ENCODE results near the gene SERPINB2.
A peak's percentile ranks its signal among the peaks of the same experiment; 100 is the strongest.

SERPINB2 gene

GRCh38 chr18:63869851-63870250 lies 17.7 kb upstream of the SERPINB2 start:
- H3K4me1 ChIP-seq (ENCODE audit: control insufficient read depth, insufficient read depth, low read depth, low read length): no peaks in the 10 kb centered on the region
- no peak overlapping the region for H3K14ac ChIP-seq (ENCODE audit: low read length in 2 of 2)
- no peak overlapping the region for H3K18ac ChIP-seq (ENCODE audit: low read depth in 1 of 2, low read length in 2 of 2)
- no peak overlapping the region for H4K8ac ChIP-seq (ENCODE audit: low read length)
- no peak overlapping the region for H2BK12ac ChIP-seq (ENCODE audit: low read length in 2 of 2)
- H2AK5ac ChIP-seq (ENCODE audit: low read length, severe bottlenecking): no peak overlapping the region
- no peak overlapping the region for H3K9ac ChIP-seq (ENCODE audit: low read length)
- H4K91ac ChIP-seq (ENCODE audit: low read length): no peak overlapping the region
- no peak overlapping the region for H2BK15ac ChIP-seq (ENCODE audit: low read depth, poor library complexity, severe bottlenecking)
- 83% methylated on average over 2 of the region's 3 CpGs for WGBS
- peak; percentile 18 for DNase-seq
- no peak overlapping the region for H3K27ac ChIP-seq (ENCODE audit: low read length, poor library complexity, severe bottlenecking)
- H3K23ac ChIP-seq (ENCODE audit: low read length in 2 of 2): no peak overlapping the region
- no peaks in the 10 kb centered on the region for H3K27me3 ChIP-seq (ENCODE audit: control insufficient read depth in 1 of 2, insufficient read depth in 1 of 2, low read length in 2 of 2)
- no peak overlapping the region for H3K4me2 ChIP-seq (ENCODE audit: low read length, poor library complexity, severe bottlenecking)
- H2BK120ac ChIP-seq (ENCODE audit: low read depth, low read length): no peak overlapping the region
- no peak overlapping the region for H2BK5ac ChIP-seq (ENCODE audit: low read depth, low read length, poor library complexity, severe bottlenecking)
- no peaks in the 10 kb centered on the region for H3K9me3 ChIP-seq (ENCODE audit: control insufficient read depth, low read length)
- H3K4ac ChIP-seq (ENCODE audit: low read depth in 1 of 2, low read length in 2 of 2): no peak overlapping the region
- H3K79me1 ChIP-seq (replicated peaks; ENCODE audit: low read length, poor library complexity, severe bottlenecking): no peaks in the 10 kb centered on the region
- H3K4me3 ChIP-seq (ENCODE audit: insufficient read depth in 1 of 2, low read depth in 1 of 2, low read length in 2 of 2): no peak overlapping the region
- no peak overlapping the region for H2AFZ ChIP-seq (ENCODE audit: low read depth, low read length)
- no peaks in the 10 kb centered on the region for H3K36me3 ChIP-seq (ENCODE audit: control insufficient read depth in 1 of 2, insufficient read depth in 2 of 2, low read depth in 1 of 2, low read length in 2 of 2)

- Histone ChIP-seq H3K4me1 (ENCODE audit: control insufficient read depth, insufficient read depth, low read depth, low read length) (no peaks in the 10 kb centered on the region), H4K8ac (ENCODE audit: low read length) (no peak overlapping the region), H2BK15ac (ENCODE audit: low read depth, poor library complexity, severe bottlenecking) (no peak overlapping the region), H3K9me3 (ENCODE audit: control insufficient read depth, low read length) (no peaks in the 10 kb centered on the region), H2BK12ac (ENCODE audit: low read length in 2 of 2) (no peak overlapping the region), H4K91ac (ENCODE audit: low read length) (no peak overlapping the region), H2BK120ac (ENCODE audit: low read depth, low read length) (no peak overlapping the region), H3K23ac (ENCODE audit: low read length in 2 of 2) (no peak overlapping the region), H3K9ac (ENCODE audit: low read length) (no peak overlapping the region), H3K27me3 (ENCODE audit: control insufficient read depth in 1 of 2, insufficient read depth in 1 of 2, low read length in 2 of 2) (no peaks in the 10 kb centered on the region), H3K18ac (ENCODE audit: low read depth in 1 of 2, low read length in 2 of 2) (no peak overlapping the region), H3K36me3 (ENCODE audit: control insufficient read depth in 1 of 2, insufficient read depth in 2 of 2, low read depth in 1 of 2, low read length in 2 of 2) (no peaks in the 10 kb centered on the region), H3K79me1 (replicated peaks; ENCODE audit: low read length, poor library complexity, severe bottlenecking) (no peaks in the 10 kb centered on the region), H2BK5ac (ENCODE audit: low read depth, low read length, poor library complexity, severe bottlenecking) (no peak overlapping the region), H3K4me3 (ENCODE audit: insufficient read depth in 1 of 2, low read depth in 1 of 2, low read length in 2 of 2) (no peak overlapping the region), H2AFZ (ENCODE audit: low read depth, low read length) (no peak overlapping the region), H2AK5ac (ENCODE audit: low read length, severe bottlenecking) (no peak overlapping the region), H3K14ac (ENCODE audit: low read length in 2 of 2) (no peak overlapping the region), H3K4ac (ENCODE audit: low read depth in 1 of 2, low read length in 2 of 2) (no peak overlapping the region), H3K4me2 (ENCODE audit: low read length, poor library complexity, severe bottlenecking) (no peak overlapping the region), H3K27ac (ENCODE audit: low read length, poor library complexity, severe bottlenecking) (no peak overlapping the region)
- 90% methylated on average over 1 of the region's 1 CpG for WGBS
- no peak for DNase-seq
Measured at GRCh38 chr18:63871836-63872235, 15.7 kb upstream of the SERPINB2 start.

- no peak overlapping the region for H4K91ac ChIP-seq (ENCODE audit: low read length)
- no peak overlapping the region for H3K27ac ChIP-seq (ENCODE audit: low read length, poor library complexity, severe bottlenecking)
- H3K4me3 ChIP-seq (ENCODE audit: insufficient read depth in 1 of 2, low read depth in 1 of 2, low read length in 2 of 2): no peak overlapping the region
- H2BK12ac ChIP-seq (ENCODE audit: low read length in 2 of 2): no peak overlapping the region
- no peaks in the 10 kb centered on the region for H3K4me1 ChIP-seq (ENCODE audit: control insufficient read depth, insufficient read depth, low read depth, low read length)
- H3K4ac ChIP-seq (ENCODE audit: low read depth in 1 of 2, low read length in 2 of 2): no peak overlapping the region
- no peak overlapping the region for H3K4me2 ChIP-seq (ENCODE audit: low read length, poor library complexity, severe bottlenecking)
- no peak overlapping the region for H2AK5ac ChIP-seq (ENCODE audit: low read length, severe bottlenecking)
- no peak for DNase-seq
- H2BK5ac ChIP-seq (ENCODE audit: low read depth, low read length, poor library complexity, severe bottlenecking): no peak overlapping the region
- no peak overlapping the region for H3K9ac ChIP-seq (ENCODE audit: low read length)
- H3K36me3 ChIP-seq (ENCODE audit: control insufficient read depth in 1 of 2, insufficient read depth in 2 of 2, low read depth in 1 of 2, low read length in 2 of 2): no peaks in the 10 kb centered on the region
- no peak overlapping the region for H4K8ac ChIP-seq (ENCODE audit: low read length)
- no peak overlapping the region for H3K18ac ChIP-seq (ENCODE audit: low read depth in 1 of 2, low read length in 2 of 2)
- H2BK120ac ChIP-seq (ENCODE audit: low read depth, low read length): peak overlapping the region; percentile 34
- H3K23ac ChIP-seq (ENCODE audit: low read length in 2 of 2): no peak overlapping the region
- no peaks in the 10 kb centered on the region for H3K27me3 ChIP-seq (ENCODE audit: control insufficient read depth in 1 of 2, insufficient read depth in 1 of 2, low read length in 2 of 2)
- H3K14ac ChIP-seq (ENCODE audit: low read length in 2 of 2): no peak overlapping the region
- H3K79me1 ChIP-seq (replicated peaks; ENCODE audit: low read length, poor library complexity, severe bottlenecking): no peaks in the 10 kb centered on the region
- no peak overlapping the region for H2BK15ac ChIP-seq (ENCODE audit: low read depth, poor library complexity, severe bottlenecking)
- H3K9me3 ChIP-seq (ENCODE audit: control insufficient read depth, low read length): no peaks in the 10 kb centered on the region
- H2AFZ ChIP-seq (ENCODE audit: low read depth, low read length): no peak overlapping the region
Measured at GRCh38 chr18:63872586-63872985, 14.9 kb upstream of the SERPINB2 start.

GRCh38 chr18:63878343-63878742 lies 9.2 kb upstream of the SERPINB2 start:
- H3K4me2 ChIP-seq (ENCODE audit: low read length, poor library complexity, severe bottlenecking): no peak overlapping the region

More at GRCh38 chr18:63878343-63878742, 9.2 kb upstream of the SERPINB2 start:
- Histone ChIP-seq H4K91ac (ENCODE audit: low read length) (no peak overlapping the region), H2BK5ac (ENCODE audit: low read depth, low read length, poor library complexity, severe bottlenecking) (no peak overlapping the region), H3K36me3 (ENCODE audit: control insufficient read depth in 1 of 2, insufficient read depth in 2 of 2, low read depth in 1 of 2, low read length in 2 of 2) (no peaks in the 10 kb centered on the region), H4K8ac (ENCODE audit: low read length) (no peak overlapping the region), H3K4me3 (ENCODE audit: insufficient read depth in 1 of 2, low read depth in 1 of 2, low read length in 2 of 2) (no peak overlapping the region), H3K4ac (ENCODE audit: low read depth in 1 of 2, low read length in 2 of 2) (no peak overlapping the region), H2AK5ac (ENCODE audit: low read length, severe bottlenecking) (no peak overlapping the region), H3K9me3 (ENCODE audit: control insufficient read depth, low read length) (no peaks in the 10 kb centered on the region), H3K4me1 (ENCODE audit: control insufficient read depth, insufficient read depth, low read depth, low read length) (peaks cover 2% of the 10 kb centered on the region), H2BK12ac (ENCODE audit: low read length in 2 of 2) (no peak overlapping the region), H3K79me1 (replicated peaks; ENCODE audit: low read length, poor library complexity, severe bottlenecking) (no peaks in the 10 kb centered on the region), H3K27me3 (ENCODE audit: control insufficient read depth in 1 of 2, insufficient read depth in 1 of 2, low read length in 2 of 2) (no peaks in the 10 kb centered on the region), H2AFZ (ENCODE audit: low read depth, low read length) (no peak overlapping the region), H3K14ac (ENCODE audit: low read length in 2 of 2) (no peak overlapping the region), H3K27ac (ENCODE audit: low read length, poor library complexity, severe bottlenecking) (no peak overlapping the region), H3K18ac (ENCODE audit: low read depth in 1 of 2, low read length in 2 of 2) (no peak overlapping the region), H3K9ac (ENCODE audit: low read length) (peak overlapping the region; percentile 26), H2BK120ac (ENCODE audit: low read depth, low read length) (no peak overlapping the region), H3K23ac (ENCODE audit: low read length in 2 of 2) (no peak overlapping the region), H2BK15ac (ENCODE audit: low read depth, poor library complexity, severe bottlenecking) (no peak overlapping the region)
- 80% methylated on average over 3 of the region's 3 CpGs for WGBS
- DNase-seq: peak; percentile 47
